ENCODE measurements around the gene NEUROD4.
"Not testable (repeated sequence)": the region's sequence is repeated elsewhere in the genome, so short reads cannot be mapped to it uniquely, and the experiment has no call there.

The NEUROD4 gene

GRCh38 chr12:55019784-55020183, at the start of gene NEUROD4:
Gene NEUROD4, plus strand, starts transcription at chr12:55019974. Its CDS starts 6,466 bp downstream, at chr12:55026440.
- no peak for FAIRE-seq

GRCh38 chr12:54970741-54971140, 49.0 kb upstream of the NEUROD4 start:
- FAIRE-seq: no peak

GRCh38 chr12:54973556-54973955, 46.2 kb upstream of the NEUROD4 start:
- FAIRE-seq: no peak

- FAIRE-seq: no peak
These were observed 45.5 kb upstream of the NEUROD4 start for GRCh38 chr12:54974279-54974678.

DNA sequence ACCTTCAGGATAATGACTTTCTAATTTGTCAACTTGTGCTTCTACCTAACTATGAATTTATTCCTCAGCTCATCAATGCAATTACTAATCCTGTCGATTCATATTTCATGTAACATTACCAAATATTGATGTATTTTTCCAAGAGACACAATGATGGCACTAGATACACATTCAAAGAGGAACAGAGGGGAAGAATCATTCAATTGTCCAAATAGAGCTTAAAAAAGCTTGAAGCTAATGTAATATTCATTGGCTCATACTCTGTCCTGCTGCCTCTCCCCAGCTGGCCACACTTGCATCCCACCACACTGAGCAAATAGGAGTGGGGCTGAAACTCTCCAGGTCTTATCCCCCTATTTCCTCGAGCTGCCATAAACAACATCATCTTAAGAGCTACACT, 44.5 kb upstream of the NEUROD4 start:
- FAIRE-seq: no peak

DNA sequence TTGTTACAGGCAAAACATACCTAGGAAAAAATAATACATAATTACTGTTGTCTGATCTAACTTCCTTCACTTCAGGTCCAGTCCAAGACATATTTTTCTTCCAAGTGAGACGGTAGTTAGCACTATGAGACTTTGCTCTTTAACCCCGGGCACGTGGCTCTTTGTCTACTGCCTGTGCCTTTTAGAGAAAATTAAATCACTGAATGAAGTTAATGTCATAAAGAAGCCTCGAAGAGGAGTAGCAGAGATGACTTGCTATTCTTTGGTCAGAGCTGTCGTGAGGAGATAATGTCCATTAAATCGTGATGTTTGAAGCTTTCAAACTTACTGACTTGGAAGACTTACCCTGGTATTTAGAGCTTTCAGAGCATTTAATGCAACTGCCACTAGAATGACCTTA, 43.9 kb upstream of the NEUROD4 start:
- FAIRE-seq: no peak

- no peak for FAIRE-seq
These were observed 42.6 kb upstream of the NEUROD4 start for GRCh38 chr12:54977155-54977554.

- no peak for FAIRE-seq
These were observed 41.9 kb upstream of the NEUROD4 start for GRCh38 chr12:54977857-54978256.

- FAIRE-seq: no peak
These were observed 39.4 kb upstream of the NEUROD4 start for GRCh38 chr12:54980341-54980740.

GRCh38 chr12:54981796-54982195, 38.0 kb upstream of the NEUROD4 start:
- no peak for FAIRE-seq

GRCh38 chr12:54983536-54984101, 36.2 kb upstream of the NEUROD4 start:
- FAIRE-seq: no peak

GRCh38 chr12:54984658-54985376, 35.0 kb upstream of the NEUROD4 start, which contains the start of gene TESPA1:
Gene TESPA1, minus strand, starts transcription at chr12:54984762. Its CDS starts 10,200 bp downstream, at chr12:54974562.
- FAIRE-seq: no peak

- FAIRE-seq: not testable (repeated sequence)
These were observed 33.0 kb upstream of the NEUROD4 start for GRCh38 chr12:54986773-54987172.

DNA sequence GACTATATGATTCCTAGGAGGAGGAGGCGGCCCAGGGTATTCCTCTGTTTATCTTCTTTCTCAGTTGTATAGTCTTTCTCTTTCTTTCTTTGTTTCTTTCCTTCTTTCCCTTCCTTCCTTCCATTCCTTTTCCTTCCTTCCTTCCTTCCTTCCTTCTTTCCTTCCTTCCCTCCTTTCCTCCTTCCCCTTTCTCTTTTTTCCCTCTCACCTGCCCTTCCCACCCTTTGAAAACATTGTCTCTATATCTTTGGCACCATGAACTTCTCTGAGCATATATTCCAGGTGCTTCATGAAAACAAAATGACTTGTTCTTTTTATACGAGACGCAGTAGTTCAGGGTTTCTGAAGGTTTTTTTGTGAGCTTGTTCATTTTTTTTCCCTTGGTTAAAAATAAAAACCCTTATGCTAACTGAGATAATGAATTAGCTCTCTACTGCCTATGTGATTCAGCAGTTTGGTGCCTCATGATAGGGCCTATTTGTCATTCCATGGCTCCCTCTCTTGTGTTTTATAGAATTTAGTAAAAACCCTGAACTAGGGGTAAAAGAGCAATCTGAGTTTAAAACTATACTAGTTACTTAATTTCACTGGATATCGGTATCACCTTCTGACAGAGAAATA, 32.1 kb upstream of the NEUROD4 start:
- no peak for FAIRE-seq

DNA sequence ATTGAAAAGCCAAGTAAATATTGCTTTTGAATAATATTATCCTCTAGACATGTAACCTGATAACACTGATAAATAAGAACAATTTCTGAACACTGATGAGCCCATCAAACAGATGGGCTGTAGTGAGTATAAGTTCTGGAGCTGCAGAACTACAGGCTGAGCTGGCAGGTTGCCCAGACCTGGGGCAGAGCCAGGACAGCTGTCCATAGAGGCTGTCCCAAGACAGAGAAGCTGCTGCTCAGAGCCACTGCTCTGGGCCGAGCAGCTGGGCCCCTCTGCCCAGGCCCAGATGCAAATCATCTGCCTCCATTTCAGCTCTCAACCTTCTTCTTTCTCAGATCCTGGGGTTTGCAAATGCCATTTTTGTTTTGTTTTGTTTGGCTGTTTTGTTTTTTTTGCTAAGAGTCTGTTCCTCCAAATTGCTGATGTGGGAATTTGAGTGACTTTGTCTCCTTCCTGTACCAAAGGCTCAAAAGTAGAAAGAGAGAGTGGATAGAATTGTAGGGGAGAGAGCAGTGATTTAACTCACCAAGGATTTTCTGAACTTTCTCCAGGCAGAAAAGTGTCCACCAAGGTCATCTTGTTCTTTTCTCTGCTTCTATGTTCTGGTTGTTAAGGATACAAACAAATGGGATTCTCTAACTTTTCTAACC, 31.2 kb upstream of the NEUROD4 start:
- no peak for FAIRE-seq

DNA sequence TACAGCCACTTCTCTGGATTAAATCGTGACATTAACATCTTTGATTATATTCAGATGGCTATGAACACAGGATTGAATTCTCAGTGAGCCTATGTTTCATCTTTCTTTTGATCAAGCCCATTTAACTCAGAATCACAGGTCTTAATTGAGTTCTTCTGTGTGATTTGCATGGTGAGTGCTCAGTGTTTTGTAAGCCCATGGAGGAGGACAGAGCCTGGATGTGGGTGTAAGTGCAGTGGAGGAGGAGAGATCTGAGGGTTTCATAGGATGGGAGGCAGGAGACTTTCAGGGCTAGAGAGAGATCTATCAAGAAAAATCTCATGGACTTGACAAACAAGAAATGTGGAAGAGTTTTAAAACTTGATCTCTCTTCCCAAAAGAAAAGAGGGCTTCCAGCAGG, 29.9 kb upstream of the NEUROD4 start:
- no peak for FAIRE-seq

DNA sequence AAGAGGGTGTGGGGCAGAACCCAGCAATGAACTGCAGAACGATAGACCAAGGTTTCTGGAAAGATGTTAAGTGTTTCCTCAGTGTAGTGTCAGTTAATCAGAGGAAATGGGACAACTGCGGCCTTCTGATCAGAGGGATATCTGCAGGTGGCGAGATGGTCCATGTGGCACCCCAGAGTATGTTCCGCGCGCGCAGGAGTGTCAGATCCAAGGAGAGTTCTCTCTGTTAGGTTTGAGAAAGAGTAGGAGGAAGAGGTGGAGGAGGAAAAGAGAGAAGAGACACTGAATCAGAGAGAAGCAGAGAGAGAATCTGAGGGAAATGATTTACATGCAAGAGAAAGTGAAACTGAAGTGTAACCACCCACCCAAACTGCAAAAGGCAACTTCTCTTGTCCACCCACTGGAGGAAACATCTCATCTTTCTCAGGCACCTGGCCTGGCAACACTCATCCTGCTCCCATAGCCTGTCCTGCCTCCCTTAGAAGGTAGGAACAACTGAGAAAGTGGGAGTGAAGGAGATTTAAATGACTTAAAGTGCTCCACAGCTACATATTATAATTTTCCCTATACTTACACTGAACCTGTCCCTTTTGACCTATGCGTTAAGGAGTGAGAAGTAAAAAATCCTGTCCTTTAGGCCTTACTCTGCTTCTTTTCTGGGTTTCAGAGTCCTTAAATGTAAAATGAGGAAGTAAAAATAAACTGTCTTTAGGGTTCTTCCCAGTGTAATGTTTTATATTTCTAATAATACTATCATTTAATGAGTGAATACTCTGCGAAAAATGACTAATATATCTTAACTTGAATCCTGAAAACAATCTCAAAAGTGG, 28.4 kb upstream of the NEUROD4 start:
- FAIRE-seq: no peak

DNA sequence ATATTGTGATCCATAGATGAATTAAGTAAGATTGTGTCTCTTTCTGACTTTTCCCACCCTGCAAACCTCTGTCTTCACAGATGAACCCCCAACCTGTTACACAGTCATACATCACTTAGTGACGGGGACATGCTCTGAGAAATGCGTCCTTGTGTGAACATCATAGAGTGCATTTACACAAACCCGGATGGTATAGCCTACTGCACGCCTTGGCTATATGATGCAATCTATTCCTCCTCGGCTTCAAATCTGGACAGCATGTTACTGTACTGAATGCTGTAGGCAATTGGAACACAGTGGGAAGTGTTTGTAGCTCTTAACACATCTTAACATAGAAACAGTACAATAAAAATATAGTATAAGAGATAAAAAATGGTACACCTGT, 27.8 kb upstream of the NEUROD4 start:
- no peak for FAIRE-seq

DNA sequence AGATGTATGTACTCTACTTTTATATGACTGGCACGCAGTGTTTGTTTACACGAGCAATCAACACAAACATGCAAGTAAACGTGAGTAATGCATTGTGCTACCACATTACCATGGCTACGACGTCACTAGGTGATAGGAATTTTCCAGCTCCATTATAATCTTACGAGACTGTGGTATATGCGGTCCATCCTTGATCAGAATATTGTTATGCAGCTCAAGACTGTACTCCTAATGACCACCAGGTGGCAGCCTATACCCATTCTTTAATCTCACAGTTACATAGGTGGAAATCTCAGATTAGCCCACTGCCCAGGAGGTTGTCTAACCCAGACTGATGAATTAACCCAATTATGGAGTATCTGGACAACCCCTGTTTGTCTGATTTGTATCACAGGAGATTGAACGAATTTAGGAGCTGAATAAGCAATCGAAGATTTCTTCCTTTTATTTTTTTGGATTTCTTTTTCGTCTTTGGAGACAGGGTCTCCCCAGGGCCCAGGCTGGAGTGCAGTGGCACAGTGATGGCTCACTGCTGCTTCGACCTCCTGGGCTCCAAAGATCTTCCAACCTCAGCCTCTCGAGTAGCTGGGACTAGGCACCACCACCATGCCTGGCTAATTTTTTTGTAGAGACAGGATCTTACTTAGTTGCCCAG, 26.5 kb upstream of the NEUROD4 start:
- FAIRE-seq: no peak

GRCh38 chr12:54996205-54996604, 23.6 kb upstream of the NEUROD4 start:
- no peak for FAIRE-seq

DNA sequence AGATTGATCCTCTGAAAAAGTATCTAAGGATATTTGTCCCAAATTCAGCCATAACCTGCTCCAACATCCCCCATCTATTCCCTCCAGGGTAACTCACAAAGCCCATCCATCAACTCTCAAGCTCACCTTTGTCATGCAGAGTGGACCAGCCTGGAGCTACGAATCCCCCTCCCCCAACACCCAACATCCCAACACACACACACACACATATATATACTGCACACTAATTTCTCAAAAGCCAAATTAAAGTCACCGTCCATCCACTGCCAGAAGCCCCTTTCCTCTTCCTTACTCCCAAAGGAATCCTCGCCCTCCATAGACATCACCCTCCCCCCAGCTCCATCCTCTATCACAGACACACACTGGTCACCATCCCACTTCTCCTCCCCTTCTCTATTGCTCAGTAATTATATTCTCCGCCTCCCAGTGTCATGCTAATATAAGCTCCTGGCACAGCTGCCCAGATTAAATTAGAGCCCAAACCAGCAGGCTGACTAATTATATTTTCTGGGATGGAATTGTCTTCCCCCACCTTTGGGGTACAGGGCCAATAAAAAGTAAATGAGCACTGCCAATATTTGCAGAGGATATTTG, 21.7 kb upstream of the NEUROD4 start:
- no peak for FAIRE-seq

All from colon (tissue), 2 donors.